ENCODE measurements around the gene SPATA9.
"Not testable (repeated sequence)": the region's sequence is repeated elsewhere in the genome, so short reads cannot be mapped to it uniquely, and the experiment has no call there.

SPATA9 gene

DNA sequence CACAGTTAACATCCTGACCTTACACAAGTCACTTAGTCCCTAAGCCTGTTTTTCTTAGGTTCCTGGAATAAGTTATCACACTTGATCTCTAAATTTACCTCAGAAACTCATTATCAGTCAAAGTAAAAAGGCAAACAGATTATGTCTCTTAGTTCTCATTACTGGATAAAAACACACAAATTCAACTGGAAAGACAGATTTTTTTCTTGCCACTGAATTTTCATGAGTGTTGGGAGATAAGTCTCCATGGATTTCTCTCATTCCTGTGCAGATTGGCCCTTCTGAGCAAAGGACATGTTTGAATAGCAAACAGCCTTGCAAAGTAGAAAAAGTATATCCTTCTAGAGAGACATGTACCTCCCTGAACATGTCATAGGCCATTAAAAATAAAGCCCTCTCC, 10.2 kb downstream of the SPATA9 start:
- DNase-seq, result no peak

DNA sequence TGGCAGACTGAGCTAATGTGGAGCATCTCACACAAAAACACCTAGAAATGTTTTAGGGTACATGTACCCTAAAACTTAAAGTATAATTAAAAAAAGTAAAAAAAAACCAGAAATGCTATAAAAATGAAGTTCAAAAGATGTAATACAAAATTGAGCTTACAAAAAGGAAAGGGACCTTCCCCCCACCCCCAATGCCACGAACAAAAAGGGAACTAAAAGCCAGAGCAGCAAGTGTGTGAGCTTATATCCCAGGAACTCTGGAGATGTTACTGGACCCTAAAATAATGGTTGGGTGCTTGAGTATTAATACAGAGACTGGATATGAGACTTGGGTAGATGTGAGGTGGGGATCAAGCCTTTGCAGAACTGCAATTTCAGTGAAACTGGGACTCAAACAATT, 11.0 kb downstream of the SPATA9 start:
- DNase-seq, result no peak

- no peak for DNase-seq
Observed at GRCh38 chr5:95670568-95670967, 12.2 kb downstream of the SPATA9 start.

- no peak for DNase-seq
Observed at GRCh38 chr5:95669985-95670384, 12.8 kb downstream of the SPATA9 start.

DNA sequence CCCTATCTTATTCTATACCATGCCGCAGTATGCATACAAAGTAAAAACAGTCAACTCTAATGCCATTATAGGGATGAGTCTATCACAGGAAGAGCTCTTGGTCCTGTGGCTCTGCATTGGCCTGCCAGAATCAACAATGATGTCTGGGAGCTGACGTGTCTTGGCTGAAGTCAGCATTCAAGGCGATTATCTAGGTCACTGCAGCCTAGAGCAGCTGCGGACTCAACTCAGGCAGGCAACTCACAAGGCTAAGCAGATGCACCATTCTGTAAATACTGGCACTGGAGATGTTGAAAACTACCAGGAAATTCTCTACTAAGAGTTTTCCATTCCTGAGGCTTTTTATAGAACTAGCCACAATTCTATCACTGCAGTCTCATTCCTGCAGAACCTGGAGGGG, 13.3 kb downstream of the SPATA9 start:
- no peak for DNase-seq

GRCh38 chr5:95668728-95669127, 14.1 kb downstream of the SPATA9 start:
- no peak for DNase-seq

GRCh38 chr5:95668216-95668615, 14.6 kb downstream of the SPATA9 start:
- DNase-seq, result no peak

GRCh38 chr5:95667678-95668077, 15.1 kb downstream of the SPATA9 start:
- DNase-seq, result no peak

DNA sequence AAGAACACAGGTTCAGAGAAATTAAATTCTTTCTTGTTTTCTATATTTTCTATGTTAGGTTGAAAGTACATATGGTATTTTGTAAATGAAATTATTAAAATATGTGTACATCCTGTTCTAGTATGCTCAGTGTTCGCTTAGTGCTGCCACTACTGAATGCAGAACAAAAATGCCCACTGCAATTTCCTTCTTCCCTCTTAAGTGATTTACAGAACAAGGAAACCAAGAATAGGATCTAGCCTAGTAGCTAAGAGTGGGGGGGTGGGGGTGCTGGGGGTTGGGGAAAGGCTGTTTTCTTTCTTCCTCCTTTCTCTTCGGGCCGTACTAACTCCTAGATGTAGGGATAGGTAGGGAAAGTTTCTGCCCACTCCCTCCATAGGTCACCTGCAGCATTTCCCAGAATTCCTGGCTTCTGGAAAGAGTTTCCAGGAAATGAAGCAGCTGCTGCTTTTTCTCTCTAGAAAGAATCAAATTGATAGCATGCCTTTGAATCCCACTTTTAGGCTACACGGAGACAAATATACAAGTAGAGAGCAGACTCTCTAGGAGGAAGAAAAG, 15.7 kb downstream of the SPATA9 start:
- DNase-seq, result no peak

GRCh38 chr5:95664204-95664786, 18.5 kb downstream of the SPATA9 start:
- peak in 3 of 6 experiments; percentile 1 to 41 (median 34) for DNase-seq

DNA sequence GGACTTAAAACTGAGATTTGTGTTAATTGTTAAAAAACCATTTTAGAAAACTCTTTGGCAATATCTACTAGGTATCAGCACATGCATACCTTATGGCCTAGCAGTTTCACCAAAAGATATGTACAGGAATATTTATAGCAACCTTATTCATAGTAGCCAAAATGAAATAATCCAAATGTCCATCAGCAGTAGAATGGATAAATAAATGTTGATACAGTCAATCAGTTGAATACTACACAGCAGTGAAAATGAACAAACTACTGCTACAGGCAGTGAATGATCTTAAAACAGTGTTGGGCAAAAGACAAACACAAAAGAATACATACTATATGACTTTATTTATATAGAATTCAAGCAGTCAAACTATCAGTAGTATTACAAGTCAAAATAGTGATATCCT, 19.8 kb downstream of the SPATA9 start:
- no peak for DNase-seq

GRCh38 chr5:95660060-95660459, 22.7 kb downstream of the SPATA9 start:
- no peak for DNase-seq

GRCh38 chr5:95655575-95655974, 27.2 kb downstream of the SPATA9 start:
- no peak for DNase-seq

DNA sequence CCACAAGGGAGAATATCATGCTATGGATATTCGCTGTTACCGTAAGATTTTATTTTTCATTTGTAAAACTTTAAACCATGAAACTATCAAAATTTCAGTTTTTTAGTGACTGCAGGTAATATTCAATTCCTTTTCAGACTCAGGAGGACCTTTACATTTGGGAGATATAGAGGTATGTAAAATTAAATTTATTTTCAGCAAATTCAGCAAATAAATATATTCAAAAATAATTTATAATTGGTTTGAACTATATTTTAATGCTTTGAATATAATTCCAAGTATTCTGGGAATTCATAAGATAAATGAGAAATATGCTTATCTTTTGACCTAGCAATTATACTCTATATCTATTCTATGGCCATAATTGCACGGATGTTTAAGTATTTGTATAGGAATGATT, 28.6 kb downstream of the SPATA9 start:
- no peak for DNase-seq

DNA sequence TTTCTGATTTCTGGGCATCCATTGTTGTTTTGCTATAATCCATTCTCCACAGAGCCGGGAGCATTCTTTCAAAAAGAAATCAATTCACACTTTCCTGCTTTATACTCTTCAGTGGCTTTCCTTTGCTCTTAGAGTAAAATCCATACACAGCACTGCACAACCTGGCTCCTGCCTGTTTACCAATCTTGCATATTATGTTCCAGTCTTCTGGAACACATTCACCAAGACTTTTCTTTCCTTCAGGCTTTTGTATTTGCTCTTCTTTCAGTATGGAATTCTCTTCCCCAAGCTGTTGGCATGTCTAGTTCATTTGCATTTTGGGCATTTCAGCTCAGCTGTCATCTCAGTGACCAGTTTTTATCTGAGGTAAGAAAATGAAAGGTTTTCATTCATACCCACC, 29.9 kb downstream of the SPATA9 start:
- no peak for DNase-seq

DNA sequence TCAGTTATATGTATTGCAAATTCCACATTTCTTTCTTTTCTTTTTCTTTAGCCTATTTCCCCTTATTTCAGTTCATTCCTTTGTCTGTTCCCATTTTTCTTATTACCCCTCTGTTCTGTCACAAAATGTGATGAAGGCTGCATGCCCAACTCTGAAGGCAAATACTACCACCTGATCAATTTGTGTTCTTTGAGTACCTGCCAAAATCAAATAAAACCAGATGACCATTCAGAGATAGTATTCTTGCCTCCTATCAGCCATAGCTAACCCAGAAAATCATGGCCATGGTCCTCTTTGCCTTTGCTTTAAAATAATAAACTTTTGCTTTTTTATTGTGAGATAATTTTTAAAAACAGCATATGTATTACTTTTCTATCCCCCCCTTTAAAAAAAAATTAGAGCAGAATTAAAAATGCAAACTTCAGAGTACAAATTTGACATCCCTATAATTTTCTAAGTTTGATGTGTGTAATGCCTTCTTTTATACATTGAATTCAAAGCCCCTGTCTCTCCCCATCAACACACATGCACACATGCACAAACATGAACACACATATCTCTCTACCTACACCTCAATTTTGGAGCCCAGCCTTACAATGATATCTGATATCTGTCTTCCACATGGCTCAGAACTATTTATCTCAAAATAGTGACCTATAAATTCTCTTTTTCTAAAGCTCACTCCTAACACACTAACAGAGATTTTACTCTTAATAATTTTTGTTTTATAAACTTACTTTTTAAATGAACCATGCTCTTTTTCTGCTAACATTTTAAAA, 32.8 kb downstream of the SPATA9 start:
- no peak for DNase-seq

DNA sequence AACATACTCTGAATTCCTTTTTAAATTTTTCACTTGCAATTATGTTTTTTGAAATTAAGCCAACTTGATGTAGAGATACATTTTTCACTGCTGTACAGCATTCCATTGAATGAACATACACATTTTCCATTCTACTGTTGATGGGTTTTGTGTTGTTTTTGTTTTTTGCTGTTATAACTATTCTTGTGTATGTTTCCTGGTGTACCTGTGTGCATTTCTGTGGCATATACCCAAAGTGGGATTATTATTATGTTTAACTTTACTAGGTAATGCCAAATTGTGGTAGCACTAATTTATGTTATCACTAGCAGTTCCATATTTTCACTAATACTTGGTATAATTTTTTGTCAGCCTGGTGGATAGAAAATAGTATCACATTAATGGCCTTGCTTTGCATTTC, 33.5 kb downstream of the SPATA9 start:
- DNase-seq, result no peak

- DNase-seq, result no peak
Observed at GRCh38 chr5:95647886-95648860, 34.6 kb downstream of the SPATA9 start.

GRCh38 chr5:95646569-95647431, 36.0 kb downstream of the SPATA9 start, which contains the start of gene RFESD:
Gene RFESD, plus strand, starts transcription at chr5:95646777. Its CDS starts 5,495 bp downstream, at chr5:95652272.
- peak; percentile 81 to 93 (median 88) for DNase-seq

- not testable (repeated sequence) for DNase-seq
Observed at GRCh38 chr5:95646226-95646568, 36.6 kb downstream of the SPATA9 start.

GRCh38 chr5:95644351-95645042, 38.3 kb downstream of the SPATA9 start:
- peak in 5 of 6 experiments; percentile 2 to 42 (median 23) for DNase-seq

Measured in stimulated activated naive CD4-positive, alpha-beta T cell (primary cell).